Stomach (tissue), 4 donors: ENCODE measurements around the gene HERC4.

Experiments
- CTCF ChIP-seq, 7 experiments: fragments of 450-650 bp in 4 of 7; fragments of 200-600 bp in 3 of 7; sonication (generic) in 3 of 7; IDR thresholded peaks; one replicate each; pipeline ENCODE4 v1.5.1; 2016 to 2019; ENCODE audit warnings: antibody characterized with exemption in 7 of 7, control low read depth in 2 of 7, mild to moderate bottlenecking in 1 of 7
- EP300 ChIP-seq: sonication (generic); formaldehyde crosslinking; IDR thresholded peaks from one replicate; pipeline ENCODE4 v1.6.1; 2017; ENCODE audit warnings: antibody characterized with exemption
- POLR2A ChIP-seq, 4 donors: fragments of 450-650 bp; IDR thresholded peaks; one replicate each; pipeline ENCODE4 v1.6.1; 2016; ENCODE audit warnings: antibody characterized with exemption in 4 of 4, control low read depth in 2 of 4, mild to moderate bottlenecking in 1 of 4, moderate library complexity in 1 of 4
- POLR2AphosphoS5 ChIP-seq, 3 donors: sonication (generic); formaldehyde crosslinking; IDR thresholded peaks; one replicate each; pipeline ENCODE4 v1.6.1; 2016; ENCODE audit warnings: antibody characterized with exemption in 3 of 3

- TF ChIP-seq POLR2A (IDR thresholded peaks at IDR 0.05) = no peak
- no peak for TF ChIP-seq POLR2AphosphoS5 (IDR thresholded peaks at IDR 0.05)
- no peak for TF ChIP-seq CTCF (IDR thresholded peaks at IDR 0.05)
- no peak for TF ChIP-seq EP300
These were observed 51.8 kb downstream of the HERC4 start for GRCh38 chr10:68023292-68023691.
